Embryonic facial prominence (tissue), 1 donor: Measurements from ENCODE around the gene PRKG2.
"Not testable (repeated sequence)": the region's sequence is repeated elsewhere in the genome, so short reads cannot be mapped to it uniquely, and the experiment has no call there.

Source experiments
- DNase-seq: peaks from one replicate; pipeline ENCODE4 v3.0.0-alpha.2; 2016; ENCODE audit errors: extremely low spot score

PRKG2 gene

DNA sequence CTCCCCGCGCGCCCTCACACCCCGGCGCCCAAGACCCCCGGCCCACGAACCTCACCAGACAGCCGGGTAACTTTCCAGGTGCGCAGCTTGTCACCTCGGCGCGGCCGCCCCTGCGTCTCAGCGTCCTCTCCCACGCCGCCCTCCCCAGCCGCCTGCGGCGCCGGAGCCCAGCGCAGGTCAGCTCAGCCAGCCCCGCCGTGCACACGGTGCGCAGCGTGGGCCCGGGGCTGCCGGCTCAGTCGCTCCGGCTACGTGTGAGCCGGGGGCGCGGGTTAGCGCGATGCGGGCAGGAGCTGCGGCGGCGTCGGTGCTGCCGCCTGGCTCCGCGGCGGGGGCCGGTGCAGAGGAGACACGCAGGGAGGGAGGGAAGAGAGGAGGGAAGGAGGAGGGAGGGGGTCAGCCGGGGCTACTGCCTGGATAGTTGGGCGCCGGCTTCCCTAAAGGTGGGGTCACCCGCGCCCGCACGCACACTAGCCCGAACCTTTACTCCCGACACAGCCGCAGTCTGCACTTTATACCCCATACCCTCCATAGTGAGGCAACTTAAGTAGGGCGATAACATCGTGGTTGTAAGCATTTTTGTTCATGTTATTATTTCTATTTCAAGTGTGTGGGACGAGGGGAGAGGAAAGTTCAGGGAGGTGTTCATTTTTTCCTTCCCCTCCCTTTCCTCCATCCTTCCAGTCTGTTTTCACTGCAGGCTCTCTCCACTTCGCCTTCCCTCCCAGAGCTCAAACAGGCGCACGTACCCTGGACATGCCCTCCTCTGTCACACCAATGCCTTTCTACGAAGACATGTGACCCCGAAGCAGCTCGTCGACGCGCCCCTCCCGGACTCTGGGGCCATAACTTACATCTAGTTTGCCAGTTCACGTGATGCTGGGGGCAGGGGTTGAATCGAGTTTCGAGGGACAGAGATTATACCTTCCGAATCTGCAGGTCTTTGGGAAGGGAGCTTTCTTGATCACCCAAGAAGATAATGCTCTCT lies at the start of gene PRKG2:
Gene PRKG2 (minus strand): TSS at position 342 of the 988 bp plus-strand sequence. CDS start 10,175 bp downstream, outside the sequence.
- no peak for DNase-seq

DNA sequence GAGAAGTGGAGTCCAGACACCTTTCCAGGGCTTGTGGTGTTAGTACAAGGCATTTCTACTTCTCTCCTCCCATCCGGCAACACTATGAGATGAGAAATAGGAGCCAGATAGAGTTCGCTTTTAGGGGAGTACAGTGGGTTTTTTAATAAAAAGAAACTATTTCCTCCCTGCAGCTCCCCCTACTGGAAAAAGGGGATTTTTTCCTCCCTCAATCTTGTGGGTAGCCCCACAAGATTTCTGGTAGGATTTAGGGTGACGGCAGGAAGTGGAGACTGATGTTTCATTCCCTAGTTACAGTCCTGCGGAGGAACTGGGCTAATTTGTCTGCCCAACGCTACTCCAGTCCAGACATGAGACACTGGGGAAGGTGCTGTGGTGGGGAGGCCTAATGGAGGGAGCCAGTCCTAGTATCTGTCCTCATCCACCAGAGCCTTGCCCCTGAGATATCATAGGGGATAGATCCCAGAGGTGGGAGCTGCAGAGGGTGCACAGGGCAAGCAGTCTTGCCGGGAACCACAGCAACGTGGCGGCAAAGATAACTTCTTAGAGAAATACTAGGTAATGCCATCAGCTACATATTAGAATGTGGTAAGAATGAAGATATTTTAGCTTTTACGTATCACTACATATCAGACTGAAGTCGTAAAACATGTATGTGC lies 45.5 kb upstream of the PRKG2 start:
- DNase-seq, result no peak

- no peak for DNase-seq
These were observed 44.0 kb upstream of the PRKG2 start for GRCh38 chr4:81258841-81259550.

DNA sequence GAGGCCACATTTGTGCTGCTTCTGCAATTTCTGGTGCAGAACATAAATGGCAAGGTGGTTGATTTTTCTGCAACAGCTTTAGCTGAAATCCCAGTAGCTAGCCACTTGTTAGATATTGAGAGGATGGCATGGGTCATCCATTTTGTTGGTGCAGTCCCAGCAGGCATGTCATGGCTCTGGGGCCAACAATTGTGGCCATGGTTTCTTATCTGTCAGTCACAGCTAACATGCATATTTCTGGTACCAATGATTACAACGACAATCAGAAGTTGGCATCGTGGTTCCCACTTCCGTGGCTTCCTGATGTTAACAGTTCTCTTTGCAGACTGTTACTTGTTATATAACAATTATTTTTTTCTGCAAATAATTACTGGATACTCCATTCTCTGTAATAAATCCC lies 42.8 kb upstream of the PRKG2 start:
- DNase-seq, result no peak

DNA sequence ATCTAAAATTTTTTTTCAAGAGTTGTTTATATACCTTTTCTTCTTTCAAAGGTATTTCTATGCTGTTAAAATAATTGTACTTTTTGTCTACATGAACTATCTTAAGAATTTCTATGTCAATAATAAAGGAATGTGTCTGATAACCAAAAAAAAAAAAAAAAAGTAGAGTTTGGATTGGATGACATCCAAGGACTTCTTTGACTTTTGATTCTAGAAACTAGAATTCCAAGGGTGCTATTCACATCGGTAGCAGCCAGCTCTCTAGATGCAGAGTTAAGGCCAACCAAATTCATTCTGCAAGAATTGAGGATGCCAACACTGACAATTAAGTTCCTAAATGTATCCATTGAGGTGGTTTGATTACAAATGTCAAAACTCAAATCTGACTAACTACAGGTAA lies 42.0 kb upstream of the PRKG2 start:
- no peak for DNase-seq

DNA sequence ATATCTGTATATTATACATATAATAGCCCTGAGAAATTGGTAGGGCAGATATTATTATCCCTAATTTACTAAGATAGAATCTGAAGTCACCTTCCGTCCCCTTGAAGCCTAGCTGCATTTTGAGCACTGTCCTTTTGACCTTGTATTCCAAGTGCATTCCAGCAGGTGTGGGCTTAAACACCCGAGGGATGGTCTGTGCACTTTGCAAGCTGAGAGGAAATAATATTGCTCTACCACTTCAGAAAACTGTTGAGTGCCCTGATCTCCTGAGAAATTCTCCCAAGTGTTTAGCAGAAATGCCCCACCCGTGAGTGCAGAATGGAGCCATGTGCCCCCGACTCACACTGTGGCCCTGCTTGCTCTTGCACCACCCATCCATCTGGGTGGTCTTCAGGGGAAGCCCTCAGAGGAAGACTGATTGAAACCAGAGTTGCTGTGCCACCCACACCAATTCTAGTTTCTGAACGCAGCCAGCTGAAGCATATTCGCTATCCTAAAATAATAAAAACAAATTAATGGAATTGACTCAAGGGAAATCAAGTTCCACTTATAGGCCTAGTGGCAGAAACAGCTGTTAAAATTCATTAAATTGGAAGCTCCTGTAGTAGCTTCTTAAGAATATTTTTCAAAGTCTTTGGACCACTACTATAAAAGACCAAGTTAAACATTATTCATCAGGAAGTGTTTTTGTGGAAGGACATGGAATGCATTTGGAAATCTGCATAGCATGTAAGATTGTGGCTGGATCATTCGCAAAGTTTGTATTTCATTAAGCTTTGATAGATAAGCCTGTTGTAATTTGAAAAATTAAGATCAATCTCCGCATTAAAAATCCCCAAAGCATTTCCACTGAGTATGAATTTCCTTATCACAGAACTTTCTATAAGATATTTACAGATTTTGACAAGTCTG lies 41.3 kb upstream of the PRKG2 start:
- DNase-seq, result no peak

DNA sequence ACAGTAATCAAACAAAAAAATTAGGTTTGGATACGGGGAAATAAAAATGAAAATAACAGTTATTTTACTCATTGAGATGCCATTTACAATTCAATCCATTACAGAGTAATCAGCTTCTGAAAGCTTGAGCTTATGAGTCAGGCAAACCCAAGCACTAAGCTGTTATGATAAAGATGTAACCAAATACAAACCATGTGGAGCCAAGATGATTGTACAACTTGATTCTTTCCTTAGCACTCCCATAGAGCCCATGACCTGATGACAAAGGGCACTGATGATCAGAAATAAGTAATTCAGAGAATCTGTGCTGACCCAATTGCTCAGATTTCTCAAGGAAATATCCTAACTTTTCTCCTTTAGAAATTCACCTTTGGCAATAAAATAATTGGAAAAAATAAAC lies 40.5 kb upstream of the PRKG2 start:
- no peak for DNase-seq

GRCh38 chr4:81250430-81250829 lies 35.4 kb upstream of the PRKG2 start:
- DNase-seq, result no peak

DNA sequence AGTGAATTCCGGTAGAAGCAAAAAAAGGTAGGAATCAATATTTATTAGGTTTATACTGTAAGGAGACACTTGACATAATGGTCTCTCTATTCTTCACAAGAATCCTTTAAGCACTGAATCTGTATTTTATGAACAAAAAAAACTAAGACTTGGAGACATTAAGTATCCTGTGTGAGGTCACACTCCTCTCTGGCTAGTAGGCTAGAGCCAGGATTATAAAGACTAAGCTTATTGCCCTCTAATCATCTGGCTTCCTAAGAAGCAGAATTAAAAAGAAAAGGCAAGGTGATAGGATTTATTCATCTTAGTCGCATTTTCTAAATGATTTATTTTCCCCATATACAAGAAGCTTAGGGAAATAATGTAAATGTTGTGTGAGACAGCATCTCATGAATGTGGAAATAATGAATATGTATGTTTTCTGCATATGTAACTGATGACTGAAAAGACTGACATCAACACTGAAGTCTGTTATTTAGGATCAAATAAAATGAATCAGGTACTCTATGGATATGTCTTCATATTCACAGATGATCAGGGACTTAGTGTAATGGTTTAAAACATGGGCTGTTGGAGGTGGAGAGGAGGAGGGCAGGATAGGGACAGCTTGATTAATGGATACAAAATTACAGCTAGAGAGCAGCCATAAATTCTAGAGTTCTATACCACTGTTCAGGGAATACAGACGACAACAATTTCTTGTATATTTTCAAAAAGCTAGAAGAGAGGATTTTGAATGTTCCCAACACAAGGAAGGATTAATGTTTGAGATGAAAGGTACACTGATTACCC lies 30.4 kb upstream of the PRKG2 start:
- no peak for DNase-seq

DNA sequence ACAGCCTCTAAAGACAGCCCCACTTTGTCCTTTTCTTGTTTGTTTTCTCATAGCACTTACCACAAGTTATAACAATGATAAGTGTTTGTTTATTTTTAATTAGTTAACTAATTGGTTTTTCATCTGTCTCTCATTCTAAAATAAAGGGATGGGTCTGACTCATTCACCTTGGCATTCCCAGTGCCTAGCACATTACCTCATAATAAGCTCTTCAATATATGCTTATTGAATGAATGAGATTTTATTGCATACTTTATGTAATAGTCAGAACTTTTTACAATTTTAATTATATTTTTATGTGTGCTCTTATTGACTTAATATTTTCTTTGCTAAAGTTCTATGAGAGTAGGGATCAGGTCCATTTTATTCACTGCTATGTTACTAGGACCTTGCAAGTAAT lies 22.8 kb upstream of the PRKG2 start:
- no peak for DNase-seq

- no peak for DNase-seq
These were observed 21.1 kb upstream of the PRKG2 start for GRCh38 chr4:81235982-81236749.

- no peak for DNase-seq
These were observed 12.9 kb upstream of the PRKG2 start for GRCh38 chr4:81227968-81228367.

GRCh38 chr4:81227138-81227537 lies 12.1 kb upstream of the PRKG2 start:
- DNase-seq, result no peak

- DNase-seq, result no peak
These were observed 10.2 kb upstream of the PRKG2 start for GRCh38 chr4:81225252-81225651.

DNA sequence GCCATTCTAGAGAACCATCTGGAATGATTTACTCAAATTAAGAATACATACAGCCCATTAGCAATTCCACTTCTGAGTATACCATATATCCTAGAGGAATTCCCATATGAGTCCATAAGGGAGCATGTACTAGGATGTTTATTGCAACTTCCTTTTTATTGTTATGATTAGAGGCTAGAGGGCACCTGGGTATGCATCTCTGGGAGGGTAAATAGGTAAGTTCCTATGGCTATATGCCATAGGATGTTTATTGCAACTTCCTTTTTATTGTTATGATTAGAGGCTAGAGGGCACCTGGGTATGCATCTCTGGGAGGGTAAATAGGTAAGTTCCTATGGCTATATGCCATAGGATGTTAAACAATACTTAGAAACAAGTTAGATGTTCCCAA lies 7.1 kb upstream of the PRKG2 start:
- not testable (repeated sequence) for DNase-seq

DNA sequence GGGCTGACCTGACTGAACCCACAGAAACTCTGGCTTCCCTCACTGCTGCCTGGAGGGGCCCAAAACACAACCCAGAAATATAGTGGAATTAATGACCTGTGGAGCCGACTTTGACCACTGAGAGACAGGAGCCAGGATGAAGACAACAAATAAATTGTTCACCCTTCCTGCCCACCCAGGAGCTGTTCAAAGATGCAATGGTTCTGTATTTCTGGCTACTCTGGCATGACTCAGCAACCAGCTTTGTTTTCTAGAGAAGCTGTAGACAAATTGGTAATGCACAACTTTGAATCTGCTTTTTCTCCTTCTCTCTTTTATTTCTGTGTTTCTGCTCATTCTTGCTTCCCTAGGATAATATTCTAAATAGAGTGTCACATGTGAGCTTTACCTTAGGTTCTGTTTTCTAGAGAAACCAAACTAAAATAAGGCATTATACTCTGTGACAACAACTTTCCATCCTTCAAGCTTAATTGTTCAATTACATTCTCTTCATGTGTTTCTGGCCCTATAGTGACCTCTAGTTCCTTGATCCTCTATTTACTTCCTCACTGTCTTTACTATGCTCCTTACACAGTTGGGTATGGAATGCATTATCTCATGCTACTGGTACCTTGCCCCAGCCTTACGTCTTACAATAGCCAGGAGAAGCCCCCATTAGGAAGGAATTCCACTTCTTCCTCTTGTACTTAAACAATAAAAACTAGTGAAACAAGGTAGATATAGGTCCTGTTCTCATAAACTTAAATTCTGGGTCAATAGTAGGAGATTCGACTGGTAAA lies 6.5 kb upstream of the PRKG2 start:
- no peak for DNase-seq

DNA sequence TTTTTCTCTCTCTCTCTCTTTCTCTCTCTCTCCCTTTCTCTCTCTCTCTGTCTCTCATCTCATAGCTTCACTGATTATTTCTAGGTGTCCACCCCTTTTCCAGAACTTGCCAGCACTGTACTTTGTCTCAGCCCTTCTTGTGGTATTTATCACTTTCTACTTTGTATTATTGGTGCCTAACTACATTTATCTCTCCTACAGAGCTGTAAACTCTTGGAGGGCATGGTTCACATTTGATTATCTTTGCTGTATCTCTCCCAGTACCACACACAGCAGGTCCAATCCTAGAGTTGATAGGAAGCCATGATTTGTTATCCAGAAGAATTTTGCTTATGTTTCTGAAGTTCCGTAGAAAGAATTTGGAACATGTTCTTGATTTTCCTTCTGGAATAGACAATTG lies 5.2 kb upstream of the PRKG2 start:
- no peak for DNase-seq

- DNase-seq, result no peak
These were observed 3.2 kb upstream of the PRKG2 start for GRCh38 chr4:81218206-81218605.

DNA sequence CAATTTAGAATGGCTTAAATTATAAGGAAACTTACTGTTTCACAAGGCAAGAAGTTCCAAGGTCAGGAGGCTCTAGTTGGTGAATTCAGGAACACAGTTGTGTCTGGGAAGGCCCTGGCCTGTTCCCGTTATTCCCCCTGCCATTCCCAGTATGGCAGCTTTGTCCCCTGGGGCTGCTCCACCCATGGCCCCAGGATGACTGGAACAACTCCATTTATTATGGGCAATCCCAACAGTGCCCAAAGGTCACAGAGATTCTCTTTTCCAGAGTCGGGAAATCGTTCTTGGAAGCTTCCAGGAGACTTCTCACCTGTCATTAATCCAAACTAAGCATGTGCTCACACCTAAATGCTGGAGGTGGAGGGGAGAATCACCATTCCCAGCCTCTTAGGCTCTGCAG lies 2.8 kb upstream of the PRKG2 start:
- DNase-seq, result no peak
